Stimulated activated CD8-positive, alpha-beta memory T cell treated with anti-CD3 and anti-CD28 coated beads, Interleukin-7, amount 100 ng/mL, for 4 hours (primary cell): ENCODE data around the gene STK17A.
"Not testable (repeated sequence)": the region's sequence is repeated elsewhere in the genome, so short reads cannot be mapped to it uniquely, and the experiment has no call there.

Experiments
- DNase-seq, 2 donors: peaks; one replicate each; pipeline ENCODE4 v3.0.0-alpha.2; 2020; ENCODE audit warnings: low read depth in 2 of 2

The STK17A gene

GRCh38 chr7:43568529-43568928 is 14.4 kb upstream of the STK17A start:
- no peak for DNase-seq

GRCh38 chr7:43569424-43569823 is 13.5 kb upstream of the STK17A start:
- DNase-seq = no peak

- no peak for DNase-seq
These were observed 12.1 kb upstream of the STK17A start for GRCh38 chr7:43570688-43571365.

- DNase-seq = peak in 1 of 2 donors; percentile 15
These were observed 10.3 kb upstream of the STK17A start for GRCh38 chr7:43572516-43573049.

- not testable (repeated sequence) for DNase-seq
These were observed 9.1 kb upstream of the STK17A start for GRCh38 chr7:43573832-43574231.

- no peak for DNase-seq
These were observed 7.4 kb upstream of the STK17A start for GRCh38 chr7:43575506-43575905.

GRCh38 chr7:43576241-43576640 is 6.7 kb upstream of the STK17A start:
- DNase-seq = no peak

- no peak for DNase-seq
These were observed 5.4 kb upstream of the STK17A start for GRCh38 chr7:43577485-43577951.

- DNase-seq = peak; percentile 25 to 63
These were observed 701 bp downstream of the STK17A start for GRCh38 chr7:43583424-43584194.

GRCh38 chr7:43584195-43584586 is 1.3 kb downstream of the STK17A start:
- DNase-seq = no peak

GRCh38 chr7:43584733-43585132 is 1.8 kb downstream of the STK17A start:
- not testable (repeated sequence) for DNase-seq

GRCh38 chr7:43585562-43585961 is 2.7 kb downstream of the STK17A start:
- no peak for DNase-seq

GRCh38 chr7:43586251-43586900 is 3.5 kb downstream of the STK17A start:
- no peak for DNase-seq

- no peak for DNase-seq
These were observed 5.7 kb downstream of the STK17A start for GRCh38 chr7:43588477-43589132.

- no peak for DNase-seq
These were observed 6.2 kb downstream of the STK17A start for GRCh38 chr7:43589133-43589478.

GRCh38 chr7:43589728-43590127 is 6.8 kb downstream of the STK17A start:
- DNase-seq = no peak

GRCh38 chr7:43590862-43591557 is 8.1 kb downstream of the STK17A start:
- no peak for DNase-seq

- DNase-seq = no peak
These were observed 8.8 kb downstream of the STK17A start for GRCh38 chr7:43591558-43592180.

- no peak for DNase-seq
These were observed 9.4 kb downstream of the STK17A start for GRCh38 chr7:43592326-43592725.

GRCh38 chr7:43593010-43593409 is 10.1 kb downstream of the STK17A start:
- no peak for DNase-seq

GRCh38 chr7:43594020-43594419 is 11.1 kb downstream of the STK17A start:
- DNase-seq = no peak
